Measurements from ENCODE around the gene AKAP7.

The AKAP7 gene

GRCh38 chr6:131197716-131198115 lies 62.4 kb downstream of the AKAP7 start:
- no peak for DNase-seq (ENCODE audit: extremely low read depth in 1 of 2, low read depth in 1 of 2)

- DNase-seq (ENCODE audit: extremely low read depth in 1 of 2, low read depth in 1 of 2), result peak; percentile 37 to 40
Observed at GRCh38 chr6:131199568-131200272, 64.5 kb downstream of the AKAP7 start.

DNA sequence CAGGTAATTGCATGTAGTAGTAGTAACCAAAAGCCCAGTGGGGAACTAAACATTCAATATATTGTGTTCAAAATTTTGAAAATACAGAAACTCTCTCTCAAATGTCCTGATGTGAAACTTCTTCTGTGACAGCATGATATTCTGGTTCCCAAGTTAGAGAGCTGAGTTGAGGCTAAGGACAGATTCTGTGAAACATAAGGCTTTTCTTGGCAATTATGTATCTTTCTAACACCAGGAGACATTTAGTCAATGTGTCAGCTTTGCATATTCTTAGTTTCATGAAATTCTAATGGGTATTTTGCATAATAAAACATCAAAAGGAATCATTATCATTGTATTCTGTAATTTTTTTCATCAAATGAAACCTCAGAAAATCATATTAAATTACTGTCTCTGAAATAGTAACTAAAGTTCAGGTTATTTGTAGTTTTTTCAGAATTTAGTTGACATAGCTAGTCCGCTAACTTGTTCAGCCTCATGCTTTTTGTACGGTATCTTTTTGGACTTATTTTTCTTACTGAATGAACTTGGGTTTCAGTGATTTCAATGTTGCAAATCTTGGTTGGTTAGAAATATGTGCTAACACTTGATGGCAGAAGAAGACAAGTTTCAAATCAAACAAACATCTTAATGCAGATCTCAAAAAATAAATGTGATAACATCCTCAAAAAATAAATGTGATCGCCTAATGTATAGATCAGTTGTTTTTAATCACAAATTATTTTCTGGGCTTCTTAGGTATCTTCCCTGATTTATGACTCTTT lies 70.4 kb downstream of the AKAP7 start:
- no peak for DNase-seq (ENCODE audit: extremely low read depth in 1 of 2, low read depth in 1 of 2)

GRCh38 chr6:131206463-131207251 lies 71.4 kb downstream of the AKAP7 start:
- no peak for DNase-seq (ENCODE audit: extremely low read depth in 1 of 2, low read depth in 1 of 2)

- DNase-seq (ENCODE audit: extremely low read depth in 1 of 2, low read depth in 1 of 2), result no peak
Observed at GRCh38 chr6:131208787-131209186, 73.5 kb downstream of the AKAP7 start.

DNA sequence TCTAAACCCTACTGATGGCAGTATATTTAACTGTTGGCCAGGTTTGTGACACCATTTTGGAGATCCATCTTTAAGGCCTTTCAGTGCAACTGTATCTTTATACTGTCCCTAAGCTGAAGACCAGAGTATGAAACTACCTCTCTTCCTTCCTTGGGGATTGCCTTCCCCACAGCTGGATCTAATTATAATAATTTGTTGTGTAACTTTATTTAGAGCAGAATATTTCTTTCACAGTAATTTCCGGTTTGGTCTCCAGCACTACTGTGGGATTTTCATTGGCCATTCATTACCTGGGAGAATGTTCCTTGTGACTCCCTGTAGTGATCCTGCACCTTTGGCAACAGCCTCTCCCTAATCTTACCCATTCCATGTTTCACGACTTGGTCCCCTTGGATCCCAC lies 75.2 kb downstream of the AKAP7 start:
- no peak for DNase-seq (ENCODE audit: extremely low read depth in 1 of 2, low read depth in 1 of 2)

DNA sequence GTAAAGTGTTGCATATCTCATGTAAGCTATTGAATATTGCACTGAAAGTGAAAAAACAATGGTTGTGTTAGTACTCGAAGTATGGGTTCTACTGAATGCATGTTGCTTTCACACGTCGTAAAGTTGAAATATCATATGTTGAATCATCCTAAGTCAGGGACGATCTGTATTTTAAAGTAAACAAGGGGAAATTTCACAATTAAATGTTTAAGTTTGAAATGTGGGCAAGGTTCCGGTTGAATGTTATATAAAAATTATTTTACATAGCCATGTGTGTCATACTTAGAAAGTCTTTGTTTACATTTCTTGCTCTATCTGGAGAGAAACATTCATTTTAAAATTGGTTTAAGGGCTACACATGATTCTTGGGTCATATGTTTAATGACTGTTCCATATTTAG lies 76.8 kb downstream of the AKAP7 start:
- no peak for DNase-seq (ENCODE audit: extremely low read depth in 1 of 2, low read depth in 1 of 2)

- DNase-seq (ENCODE audit: extremely low read depth in 1 of 2, low read depth in 1 of 2), result no peak
Observed at GRCh38 chr6:131212913-131213312, 77.6 kb downstream of the AKAP7 start.

DNA sequence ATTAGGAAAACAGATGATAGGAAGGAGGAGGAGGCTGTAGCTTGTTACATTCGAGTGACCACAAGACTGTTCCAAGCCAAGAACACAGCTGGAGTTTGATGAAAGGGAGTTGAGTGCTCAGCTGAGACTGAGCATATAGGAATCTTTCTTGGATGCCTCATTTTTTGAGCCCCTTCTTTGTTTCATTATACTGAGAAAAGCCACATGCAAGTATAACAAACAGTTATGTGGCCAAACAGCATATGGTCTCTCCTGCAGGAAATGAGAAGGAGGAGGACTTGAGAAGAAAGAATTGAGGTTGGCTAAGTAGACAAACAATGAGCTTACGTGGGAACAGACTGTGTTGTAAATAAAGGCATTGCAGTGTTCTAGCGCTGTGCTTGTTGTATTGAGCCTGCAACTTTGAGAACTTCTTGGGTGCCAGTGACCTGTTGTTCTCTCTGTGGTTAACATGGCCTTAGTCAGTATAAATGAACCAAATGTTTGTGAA lies 78.3 kb downstream of the AKAP7 start:
- DNase-seq (ENCODE audit: extremely low read depth in 1 of 2, low read depth in 1 of 2), result no peak

DNA sequence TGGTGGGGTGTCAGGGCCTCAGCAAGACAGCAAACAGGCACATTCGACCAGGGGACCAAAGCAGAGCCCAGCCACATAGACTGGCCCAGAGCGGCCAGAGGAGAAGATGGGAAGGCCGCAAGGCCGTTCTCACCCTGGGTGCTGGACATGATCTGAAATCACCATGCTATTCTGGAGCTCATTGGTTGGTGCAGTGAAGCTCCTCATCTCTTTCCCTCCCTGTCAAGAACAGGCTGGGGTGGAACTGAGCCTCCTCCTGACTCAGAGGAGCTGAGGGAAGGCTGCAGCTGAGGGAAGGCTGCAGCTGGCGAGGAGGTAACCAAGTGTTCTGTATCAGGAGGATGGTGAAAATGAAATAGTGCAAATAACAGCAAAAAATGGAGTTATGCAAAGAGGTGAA lies 80.0 kb downstream of the AKAP7 start:
- no peak for DNase-seq (ENCODE audit: extremely low read depth in 1 of 2, low read depth in 1 of 2)

DNA sequence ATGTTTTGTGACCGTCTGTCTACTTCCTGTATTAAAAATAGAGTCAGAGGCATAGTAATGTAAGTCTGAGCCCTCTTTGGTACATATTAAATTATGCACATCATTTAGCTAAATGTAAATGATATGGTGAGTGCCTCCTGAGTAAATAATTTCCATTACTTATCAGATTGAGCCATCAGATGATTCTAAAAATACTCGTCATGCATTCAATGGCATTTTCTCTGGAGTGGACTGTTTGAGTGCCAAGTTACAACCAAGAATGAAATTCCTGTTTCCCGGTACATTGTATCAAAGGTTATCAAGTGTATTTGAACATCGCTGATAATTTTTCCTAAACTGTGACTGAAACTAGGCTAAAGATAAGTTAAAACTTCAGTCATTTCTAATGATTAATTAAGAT lies 81.0 kb downstream of the AKAP7 start:
- DNase-seq (ENCODE audit: extremely low read depth in 1 of 2, low read depth in 1 of 2), result no peak

DNA sequence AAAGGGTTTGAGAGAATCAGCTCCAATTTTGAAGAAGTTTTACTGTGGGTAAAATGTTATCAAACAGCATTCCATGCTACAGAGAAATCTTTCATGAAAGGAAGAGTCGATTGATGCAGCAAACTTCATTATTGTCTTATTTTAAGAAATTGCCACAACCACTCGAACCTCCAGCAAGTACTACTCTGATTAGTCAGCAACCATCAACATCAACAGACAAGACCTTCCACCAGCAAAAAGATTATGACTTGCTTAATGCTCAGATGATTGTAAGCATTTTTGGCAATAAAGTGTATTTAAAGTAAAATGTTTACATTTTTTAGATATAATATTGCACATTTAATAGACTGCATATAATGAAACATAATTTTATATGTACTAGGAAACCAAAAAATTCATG lies 87.5 kb downstream of the AKAP7 start:
- DNase-seq (ENCODE audit: extremely low read depth in 1 of 2, low read depth in 1 of 2), result no peak

DNA sequence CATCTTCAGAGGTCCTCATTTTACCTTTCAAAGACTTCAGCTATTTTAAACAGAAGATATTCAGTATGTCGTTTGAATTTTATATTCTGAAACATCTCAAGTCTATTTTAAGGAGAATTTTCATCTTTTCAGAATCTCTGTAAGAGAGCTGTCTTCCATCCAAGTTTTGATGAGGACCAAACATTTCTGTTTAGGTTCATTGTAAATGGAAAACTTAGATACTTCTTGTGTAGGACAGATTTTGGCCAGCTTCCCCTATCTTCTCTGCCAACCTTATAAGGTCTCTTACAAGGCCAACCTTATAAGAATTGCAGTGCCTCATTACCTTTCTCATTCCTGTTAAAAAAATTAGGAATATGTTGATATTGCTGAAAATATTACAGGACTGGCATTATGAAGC lies 88.1 kb downstream of the AKAP7 start:
- no peak for DNase-seq (ENCODE audit: extremely low read depth in 1 of 2, low read depth in 1 of 2)

DNA sequence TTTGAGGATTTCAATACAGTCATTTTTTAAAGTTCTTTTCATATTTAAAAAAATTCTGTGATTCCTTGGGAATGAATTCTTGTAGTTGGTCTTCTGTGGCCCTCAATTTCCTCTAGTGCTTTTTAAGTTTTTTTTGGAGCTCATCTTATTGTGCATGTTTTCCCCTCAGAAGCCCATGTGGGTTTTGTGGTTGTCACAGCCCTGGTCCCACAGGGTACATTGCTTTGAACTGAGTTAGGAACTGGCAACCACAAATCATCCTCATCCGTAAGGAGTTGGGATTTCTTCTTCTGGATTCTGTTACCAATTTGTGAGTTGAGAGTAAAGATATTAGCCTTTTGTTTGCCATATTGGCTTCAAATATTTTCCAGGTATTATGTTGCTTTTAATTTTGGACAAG lies 89.9 kb downstream of the AKAP7 start:
- DNase-seq (ENCODE audit: extremely low read depth in 1 of 2, low read depth in 1 of 2), result no peak

DNA sequence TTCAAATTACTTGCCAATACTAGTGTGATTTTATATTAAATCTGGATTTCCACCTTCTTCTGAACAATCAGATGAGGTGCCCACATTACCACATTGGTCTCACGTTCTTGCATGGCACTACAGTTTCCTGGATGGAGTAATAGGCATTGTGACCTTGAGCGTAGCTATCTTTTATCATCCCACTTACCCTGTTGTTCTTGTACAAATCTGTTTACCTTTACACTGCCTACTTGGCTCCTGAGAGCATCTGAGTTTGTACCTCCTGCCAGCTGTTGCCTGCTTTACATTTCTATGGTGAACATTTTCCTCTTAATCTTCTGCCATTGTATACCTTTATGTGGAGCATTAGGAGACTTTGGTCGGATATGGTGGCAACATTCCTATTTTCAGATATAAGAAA lies 90.7 kb downstream of the AKAP7 start:
- no peak for DNase-seq (ENCODE audit: extremely low read depth in 1 of 2, low read depth in 1 of 2)

GRCh38 chr6:131226459-131227157 lies 91.3 kb downstream of the AKAP7 start:
- no peak for DNase-seq (ENCODE audit: extremely low read depth in 1 of 2, low read depth in 1 of 2)

DNA sequence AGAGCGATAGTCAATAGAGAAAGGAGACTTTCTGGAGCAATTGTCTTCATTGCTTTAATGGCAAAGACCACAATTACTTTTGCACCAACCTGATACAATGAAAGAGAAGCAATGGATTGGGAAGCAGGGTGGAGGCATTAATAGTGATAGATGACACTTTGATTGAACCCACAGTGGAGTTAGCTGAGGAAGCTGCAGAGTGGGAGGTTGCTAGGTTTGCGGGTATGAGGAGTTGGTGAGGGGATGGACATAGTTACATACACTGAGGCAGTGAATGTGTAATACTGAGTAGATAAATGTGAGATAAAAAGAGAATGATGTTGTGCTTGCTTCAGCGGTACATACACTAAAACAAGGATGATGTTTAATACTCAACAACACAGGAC lies 91.9 kb downstream of the AKAP7 start:
- DNase-seq (ENCODE audit: extremely low read depth in 1 of 2, low read depth in 1 of 2), result no peak

- DNase-seq (ENCODE audit: extremely low read depth in 1 of 2, low read depth in 1 of 2), result no peak
Observed at GRCh38 chr6:131231103-131231502, 95.8 kb downstream of the AKAP7 start.

GRCh38 chr6:131231891-131232290 lies 96.6 kb downstream of the AKAP7 start:
- no peak for DNase-seq (ENCODE audit: extremely low read depth in 1 of 2, low read depth in 1 of 2)

GRCh38 chr6:131244942-131245341 lies 109.7 kb downstream of the AKAP7 start:
- no peak for DNase-seq (ENCODE audit: extremely low read depth in 1 of 2, low read depth in 1 of 2)

DNA sequence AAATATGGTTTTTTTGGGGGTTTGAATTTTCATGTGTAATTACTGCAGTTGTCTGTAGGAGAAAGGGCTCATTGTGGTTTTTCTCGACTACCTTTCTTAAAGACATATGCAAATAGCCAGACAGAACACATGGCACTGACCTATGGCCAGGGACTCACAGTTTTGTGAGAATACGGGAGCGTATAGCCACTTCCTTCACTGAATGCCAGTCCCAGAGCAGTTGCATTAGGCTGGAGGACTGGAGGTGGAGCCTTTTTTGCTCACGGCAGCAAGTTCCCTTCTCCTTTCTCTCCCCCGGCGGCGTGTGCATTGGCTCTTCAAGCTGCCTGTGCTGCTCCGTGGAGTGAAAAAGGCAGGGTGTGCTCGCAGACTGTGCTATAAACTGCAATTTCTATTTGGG lies 114.9 kb downstream of the AKAP7 start:
- no peak for DNase-seq (ENCODE audit: extremely low read depth in 1 of 2, low read depth in 1 of 2)

Measured in activated CD8-positive, alpha-beta memory T cell treated with anti-CD3 and anti-CD28 coated beads for 1 hour (primary cell).